GM18861 (cell line): Measurements from ENCODE around the gene MDGA2.

Experiments used
- ATAC-seq: cut with Tn5 transposase; IDR thresholded peaks from one replicate; pipeline ENCODE4 v1.9.1; 2021; ENCODE audit not compliant: unreplicated experiment

The MDGA2 gene

DNA sequence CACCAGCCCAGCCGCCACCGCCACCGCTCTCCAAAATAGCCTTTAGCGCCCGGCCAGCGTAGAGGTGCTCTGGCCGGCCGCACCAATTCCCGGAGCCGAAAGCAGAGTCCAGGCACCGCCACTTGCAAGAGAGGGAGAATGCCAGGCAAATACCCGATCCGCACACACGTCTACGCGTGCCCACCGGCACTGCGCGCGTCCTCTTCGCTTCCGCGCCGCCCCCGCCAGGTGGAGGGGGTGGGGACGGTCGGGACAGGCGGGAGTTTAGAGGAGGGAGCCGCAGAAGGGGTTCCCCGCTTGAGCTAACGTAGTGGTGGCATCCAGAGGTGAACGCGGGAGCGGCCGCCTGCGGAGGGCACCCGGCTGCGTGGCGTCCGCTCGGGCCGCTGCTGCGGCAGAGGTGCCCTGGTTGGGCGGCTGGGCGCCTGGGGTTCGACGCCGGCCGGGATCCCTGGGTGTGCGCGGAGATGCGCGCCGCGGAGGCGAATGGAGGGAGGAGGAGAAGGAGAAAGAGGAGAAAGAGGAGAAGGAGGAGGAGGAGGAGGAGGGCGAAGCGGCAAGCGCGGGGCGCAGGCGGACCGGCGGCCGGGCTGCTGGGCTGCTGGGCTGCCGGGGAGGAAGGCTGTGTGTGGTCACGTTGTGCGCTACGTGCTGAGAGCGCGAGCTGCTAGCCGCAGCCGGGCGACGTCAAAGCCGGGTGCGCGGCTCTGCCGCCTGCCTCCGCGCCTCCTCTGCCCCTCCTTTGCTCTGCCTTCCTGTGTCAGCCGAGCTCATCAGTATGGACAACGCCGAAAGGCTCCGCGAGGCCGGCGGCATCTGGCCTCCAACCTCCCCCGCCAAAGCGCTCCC, at the start of gene MDGA2:
Gene MDGA2, minus strand, starts transcription at position 140 of the 849 bp plus-strand sequence.
- no peak for ATAC-seq

DNA sequence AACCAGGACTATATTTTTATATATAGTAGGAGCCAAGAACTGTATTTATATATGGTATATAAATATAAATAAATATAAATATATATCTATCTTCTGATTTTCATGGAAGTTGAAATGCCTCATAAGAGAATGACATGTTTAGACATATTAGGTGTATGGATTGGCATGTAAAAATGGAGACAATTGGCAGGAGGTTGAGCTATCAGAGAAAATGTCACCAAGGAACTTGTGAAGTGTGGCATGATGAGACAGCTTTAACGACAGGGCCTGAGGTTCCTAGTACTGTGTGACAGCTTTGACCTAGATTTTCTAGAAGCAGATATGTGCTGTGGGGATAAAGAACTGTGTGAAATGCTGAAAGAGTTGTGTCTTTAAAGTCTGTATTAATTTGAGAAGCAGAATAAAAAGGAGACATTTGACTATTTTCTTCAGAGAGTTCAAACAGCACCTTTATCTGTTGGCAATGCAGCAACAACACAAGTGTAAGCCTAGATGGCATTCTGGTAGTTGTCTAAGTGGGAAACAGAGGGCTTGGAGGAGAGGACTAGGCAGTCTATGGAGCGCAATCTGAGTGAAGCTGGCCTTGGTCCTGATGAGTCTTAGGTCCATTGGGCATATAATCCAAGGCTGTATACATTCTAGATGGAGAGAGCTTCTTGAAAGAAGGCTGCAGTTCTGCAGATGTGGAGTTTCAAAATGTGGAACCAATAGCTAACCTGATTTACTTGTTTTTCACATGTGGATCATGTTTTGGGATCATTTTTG, 47.7 kb upstream of the MDGA2 start:
- ATAC-seq: no peak

DNA sequence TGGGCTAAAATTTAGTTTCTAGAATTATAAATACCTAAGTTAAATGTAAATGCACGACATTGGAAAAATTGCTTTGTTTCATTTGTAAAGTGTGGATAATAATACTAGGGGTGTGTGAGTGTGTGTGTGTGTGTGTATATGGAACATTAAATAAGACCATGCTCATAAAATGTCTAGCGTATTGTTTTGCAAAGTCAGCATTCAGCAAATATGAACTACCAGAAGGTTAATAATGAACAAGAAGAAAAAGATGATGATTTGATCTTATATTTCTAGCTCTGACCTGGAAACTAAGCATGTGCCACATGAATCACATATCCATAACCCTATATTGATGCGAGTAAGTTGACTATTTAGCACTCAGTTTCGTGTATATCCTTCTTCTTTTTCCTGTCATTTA, 44.9 kb upstream of the MDGA2 start:
- ATAC-seq: no peak

DNA sequence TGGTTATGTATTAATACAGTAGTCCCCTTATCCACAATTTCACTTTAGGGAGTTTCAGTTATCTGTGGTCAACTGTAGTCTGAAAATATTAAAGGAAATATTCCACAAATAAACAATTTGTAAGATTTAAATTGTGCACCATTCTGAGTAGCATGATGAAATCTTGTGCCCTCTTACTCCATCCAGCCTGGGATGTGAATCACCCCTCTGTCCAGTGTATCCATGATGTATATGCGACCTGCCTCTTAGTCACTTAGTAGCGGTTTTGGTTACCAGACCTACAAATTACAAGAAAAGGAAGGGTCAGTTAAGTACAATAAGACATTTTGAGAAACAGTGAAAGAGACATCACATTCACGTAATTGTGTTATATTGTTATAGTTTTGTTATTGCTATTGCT, 39.9 kb upstream of the MDGA2 start:
- ATAC-seq: no peak

DNA sequence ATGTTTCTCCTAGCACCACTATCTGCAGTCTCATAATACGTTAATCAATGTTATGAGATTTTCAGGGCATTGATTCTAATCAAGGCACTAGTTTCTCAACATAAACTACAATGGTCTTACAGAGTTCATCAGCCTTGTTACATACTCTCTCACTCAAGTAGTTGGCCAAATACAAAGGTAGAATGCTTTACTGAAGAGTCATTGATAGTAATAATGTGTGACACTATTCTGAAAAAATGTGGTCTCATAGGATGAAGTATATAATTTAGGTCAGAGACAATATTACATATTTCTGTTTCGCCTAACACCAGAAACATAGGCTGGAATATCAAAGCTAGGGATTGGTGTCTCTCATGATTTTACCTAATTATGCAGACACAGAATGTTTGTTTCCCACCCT, 35.2 kb upstream of the MDGA2 start:
- no peak for ATAC-seq

DNA sequence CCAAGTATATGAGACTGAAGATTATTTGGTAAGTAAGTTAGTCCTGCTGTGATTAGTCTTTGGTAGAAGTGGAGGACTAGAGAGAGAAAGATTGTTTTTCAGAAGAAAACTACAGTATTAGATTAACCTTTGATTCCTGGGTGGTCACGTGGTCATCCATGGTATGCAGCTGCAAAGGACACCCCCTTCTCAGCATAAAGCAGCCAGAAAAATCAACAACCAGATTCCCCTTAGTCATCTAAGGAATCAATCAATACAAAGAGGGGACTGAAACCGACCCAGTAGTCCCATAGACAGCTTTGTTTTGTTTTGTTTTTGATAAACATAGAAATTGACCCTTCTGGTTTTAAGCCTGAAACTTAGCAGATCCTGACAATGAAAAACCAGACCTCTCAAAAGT, 30.3 kb upstream of the MDGA2 start:
- no peak for ATAC-seq

DNA sequence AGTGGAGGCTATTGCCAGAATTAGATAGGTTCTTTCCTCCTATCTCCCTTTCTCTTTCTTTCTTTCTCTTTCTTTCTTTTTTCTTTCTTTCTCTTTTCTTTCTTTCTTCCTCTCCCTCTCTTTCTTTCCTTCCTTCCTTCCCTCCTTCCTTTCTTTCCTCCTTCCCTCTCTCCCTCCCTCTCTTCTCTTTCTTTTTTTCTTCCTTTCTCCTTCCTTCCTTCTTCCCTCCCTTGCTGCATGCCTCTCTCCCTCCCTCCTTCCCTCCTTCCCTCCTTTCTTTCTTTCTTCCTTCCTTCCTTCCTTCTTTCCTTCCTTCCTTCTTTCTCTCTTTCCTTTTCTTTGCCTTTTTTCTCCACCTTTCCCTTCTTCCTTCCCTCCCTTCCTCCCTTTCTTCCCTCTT, 16.4 kb upstream of the MDGA2 start:
- no peak for ATAC-seq

DNA sequence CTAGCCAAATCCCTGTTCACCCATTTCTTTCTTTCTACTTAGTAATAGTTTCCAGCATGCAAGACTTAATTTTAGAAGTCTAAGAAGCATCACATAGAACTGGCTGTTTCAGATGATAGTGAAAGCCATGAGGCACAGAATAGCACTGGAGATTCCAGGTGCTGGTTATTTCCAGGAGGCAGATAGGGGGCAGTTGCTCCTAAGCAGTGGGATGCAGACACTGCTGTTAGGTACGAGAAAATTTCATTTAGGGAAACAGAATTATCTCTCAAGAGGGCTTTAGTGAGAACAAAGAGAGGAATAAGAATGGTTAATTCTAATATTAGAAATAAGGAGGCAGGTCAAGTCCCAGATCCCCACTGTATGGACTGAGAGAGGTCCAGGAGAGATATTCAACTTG, 3.6 kb upstream of the MDGA2 start:
- ATAC-seq: no peak

DNA sequence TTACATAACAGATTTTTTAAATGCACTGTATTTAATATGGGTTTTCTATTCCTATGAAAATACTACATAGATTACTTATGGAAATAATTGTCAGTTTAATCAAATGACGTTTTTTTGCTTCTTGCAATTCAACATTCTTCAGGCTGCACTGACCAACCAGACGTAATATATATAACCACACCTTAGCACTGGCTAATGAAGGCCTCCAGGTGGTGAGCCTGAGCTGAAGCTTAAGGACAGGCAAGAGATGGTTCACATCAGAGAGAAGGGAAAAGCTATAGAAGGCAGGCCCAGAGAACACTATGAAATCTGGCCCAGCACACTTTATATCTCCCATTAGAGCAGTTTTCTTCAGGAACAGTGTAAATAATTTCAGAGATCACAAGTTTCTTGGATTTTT, 2.8 kb upstream of the MDGA2 start:
- ATAC-seq: no peak

DNA sequence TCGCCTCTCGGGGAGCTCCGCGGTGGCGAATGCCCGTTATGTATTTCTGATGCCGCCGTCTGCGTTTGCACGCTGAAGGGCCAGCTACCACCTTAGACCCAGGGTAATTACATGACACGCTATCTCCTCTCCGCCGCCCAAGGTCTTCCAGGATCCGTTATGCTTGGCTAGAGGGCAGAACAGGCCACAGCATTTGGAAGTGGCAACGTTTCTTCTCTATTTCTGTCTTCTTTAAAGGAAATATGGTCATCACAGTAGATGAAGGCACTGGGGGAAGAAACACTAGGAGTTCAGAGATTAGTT, 861 bp upstream of the MDGA2 start:
- ATAC-seq: no peak

DNA sequence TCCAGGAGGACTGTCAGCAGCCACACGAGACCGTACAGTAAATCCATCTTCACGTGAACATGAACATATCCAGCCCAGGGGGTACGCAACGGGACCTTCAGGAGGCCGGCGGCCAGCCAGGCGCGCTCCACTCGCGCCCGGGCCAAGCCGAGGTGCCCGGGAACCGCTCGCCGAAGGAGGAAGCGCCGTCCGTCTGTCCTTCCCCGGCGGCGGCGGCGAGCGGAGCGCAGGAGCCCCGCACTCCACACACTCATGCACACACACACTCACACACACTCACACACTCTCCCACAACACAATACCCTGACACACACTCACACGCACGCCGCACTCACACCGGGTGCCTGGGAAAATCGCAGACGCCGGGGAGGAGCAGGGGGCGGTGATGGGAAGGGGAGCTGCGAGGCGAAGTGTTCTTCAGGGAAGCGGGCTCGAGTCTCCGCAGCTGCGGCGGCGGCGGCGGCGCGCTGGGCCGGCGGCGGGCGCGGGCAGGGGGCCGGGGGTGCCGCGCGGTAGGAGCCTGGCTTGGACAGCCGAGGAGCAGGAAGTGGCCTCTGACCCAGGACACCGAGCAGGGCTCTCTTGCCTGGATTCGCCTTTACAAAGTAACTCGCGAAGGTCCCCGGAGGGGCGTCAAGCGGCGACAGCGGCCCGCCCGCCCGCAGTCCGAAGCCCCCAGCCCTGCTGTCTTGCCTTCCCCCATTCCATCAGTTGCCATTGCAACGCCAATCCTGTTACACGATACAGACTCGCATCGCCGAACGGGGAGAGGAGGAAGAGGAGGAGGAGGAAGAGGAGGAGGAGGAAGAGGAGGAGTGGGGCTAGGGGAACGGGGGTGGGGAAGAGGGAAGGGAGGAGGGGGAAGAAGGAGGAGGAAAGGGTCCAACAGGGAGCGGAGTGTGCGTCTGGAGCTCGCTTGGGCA, 601 bp downstream of the MDGA2 start:
- no peak for ATAC-seq

DNA sequence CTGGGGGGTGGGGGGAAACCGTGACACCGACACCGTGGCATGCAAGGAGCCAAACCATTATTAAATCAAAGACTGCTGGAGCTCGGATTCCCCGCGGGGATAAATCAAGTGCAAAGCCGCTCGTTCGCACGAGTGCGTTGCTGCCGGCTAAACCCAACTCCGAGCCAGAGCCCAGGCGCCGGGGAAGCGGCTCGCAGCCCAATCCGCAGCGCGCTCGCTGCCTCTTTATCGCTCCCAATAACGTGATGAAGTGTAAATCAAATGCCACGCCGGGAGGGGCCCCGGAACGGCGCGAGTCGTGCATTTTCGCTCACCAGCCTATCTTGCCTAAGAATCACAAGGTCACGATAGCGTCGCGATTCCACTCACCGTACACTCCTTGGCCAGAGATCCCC, 1.3 kb downstream of the MDGA2 start:
- no peak for ATAC-seq

DNA sequence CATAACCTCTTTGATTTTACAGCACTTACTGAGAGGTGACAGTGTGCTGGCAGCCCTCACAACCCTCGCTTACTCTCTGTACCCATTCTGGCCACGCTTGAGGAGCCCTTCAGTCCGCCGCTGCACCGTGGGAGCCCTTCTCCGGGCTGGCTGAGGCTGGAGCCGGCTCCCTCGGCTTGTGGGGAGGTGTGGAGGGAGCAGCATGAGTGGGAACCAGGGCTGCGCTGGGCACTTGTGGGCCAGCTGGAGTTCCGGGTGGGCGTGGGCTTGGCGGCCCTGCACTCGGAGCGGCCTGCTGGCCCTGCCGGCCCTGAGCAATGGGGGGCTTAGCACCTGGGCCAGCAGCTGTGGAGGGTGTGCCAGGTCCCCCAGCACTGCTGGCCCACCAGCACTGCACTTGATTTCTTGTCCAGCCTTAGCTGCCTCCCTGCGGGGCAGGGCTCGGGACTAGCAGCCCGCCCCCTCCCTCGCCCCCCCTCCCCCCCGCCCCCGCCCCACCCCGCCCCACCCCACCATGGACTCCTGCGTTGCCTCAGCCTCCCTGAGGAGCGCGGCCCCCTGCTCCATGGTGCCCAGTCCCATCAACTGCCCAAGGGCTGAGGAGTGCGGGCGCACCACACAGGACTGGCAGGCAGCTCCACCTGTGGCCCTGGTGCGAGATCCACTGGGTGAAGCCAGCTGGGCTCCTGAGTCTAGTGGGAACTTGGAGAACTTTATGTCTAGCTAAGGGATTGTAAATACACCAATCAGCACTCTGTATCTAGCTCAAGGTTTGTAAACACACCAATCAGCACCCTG, 9.9 kb downstream of the MDGA2 start:
- no peak for ATAC-seq

DNA sequence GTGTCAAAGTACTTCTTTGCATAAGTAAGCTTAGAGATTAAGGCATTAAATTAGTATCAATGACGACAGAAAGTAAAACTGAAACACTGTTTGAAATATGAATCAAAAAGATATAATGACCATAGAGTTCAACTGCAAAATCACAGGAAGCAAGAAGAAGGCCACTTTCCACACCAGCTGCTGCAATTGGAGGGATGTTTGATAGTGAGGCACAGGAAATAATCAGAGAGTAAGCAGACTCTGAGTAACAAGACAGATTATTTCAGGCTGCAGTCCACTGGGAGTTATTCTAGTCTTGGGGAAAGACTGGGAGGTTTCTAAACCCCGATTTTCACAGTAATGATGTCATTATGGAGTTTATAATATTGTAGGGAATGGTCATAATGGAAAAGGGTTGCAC, 12.9 kb downstream of the MDGA2 start:
- ATAC-seq: no peak

DNA sequence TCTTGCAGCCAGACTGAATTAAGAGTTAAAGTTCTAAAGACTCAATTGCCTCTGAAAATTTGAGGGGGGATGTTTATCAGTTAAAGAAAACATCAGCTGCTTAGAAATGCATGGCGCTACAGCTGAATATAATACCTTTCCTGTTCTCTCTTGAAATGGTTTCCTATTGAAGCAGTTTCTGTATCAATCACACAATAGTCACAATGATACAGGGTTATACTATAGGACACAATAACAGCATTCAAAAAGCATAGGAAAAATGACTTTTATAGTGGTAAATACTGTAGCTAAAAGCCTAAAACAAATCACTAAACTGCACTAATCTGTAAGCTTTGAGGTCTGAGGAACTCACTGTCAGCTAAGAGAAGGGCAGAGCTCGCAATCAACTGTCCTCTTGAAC, 15.2 kb downstream of the MDGA2 start:
- ATAC-seq: no peak

DNA sequence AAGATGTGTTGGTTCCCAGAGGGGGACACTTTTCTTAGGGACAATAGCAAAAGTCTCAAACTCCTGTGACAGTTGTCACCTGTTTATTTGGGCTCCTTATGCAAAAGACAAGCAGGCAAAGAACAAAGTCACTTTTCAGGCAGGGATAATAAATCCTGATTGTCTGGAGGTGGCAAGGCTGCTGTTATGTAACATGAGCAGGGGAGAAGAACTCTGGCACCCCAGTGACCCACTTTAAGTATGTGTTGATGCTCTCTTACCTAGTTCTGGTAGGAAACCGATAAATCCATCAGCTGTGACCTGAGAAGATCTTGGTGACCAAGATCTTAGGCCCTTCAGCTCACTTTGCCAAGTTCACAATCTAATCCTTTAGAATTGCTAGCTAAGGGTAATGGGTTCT, 17.4 kb downstream of the MDGA2 start:
- ATAC-seq: no peak

DNA sequence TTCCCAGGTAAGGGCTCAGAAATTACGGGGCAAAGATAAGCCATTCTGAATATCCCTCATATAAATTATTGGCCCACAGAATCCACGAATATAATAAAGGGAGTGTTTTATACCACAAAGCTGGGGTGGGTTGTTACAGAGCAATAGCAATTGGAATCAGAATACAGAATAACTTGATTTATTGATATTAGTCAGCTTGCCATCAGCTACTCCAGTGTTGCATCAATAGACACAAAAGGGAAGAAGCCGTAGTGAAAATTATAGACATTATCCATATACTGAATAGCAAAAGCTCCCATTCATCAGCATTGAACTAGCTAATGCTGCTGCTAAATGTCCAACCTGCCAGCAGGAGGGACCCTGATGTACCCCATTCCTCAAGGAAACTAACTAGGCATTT, 18.3 kb downstream of the MDGA2 start:
- ATAC-seq: no peak

DNA sequence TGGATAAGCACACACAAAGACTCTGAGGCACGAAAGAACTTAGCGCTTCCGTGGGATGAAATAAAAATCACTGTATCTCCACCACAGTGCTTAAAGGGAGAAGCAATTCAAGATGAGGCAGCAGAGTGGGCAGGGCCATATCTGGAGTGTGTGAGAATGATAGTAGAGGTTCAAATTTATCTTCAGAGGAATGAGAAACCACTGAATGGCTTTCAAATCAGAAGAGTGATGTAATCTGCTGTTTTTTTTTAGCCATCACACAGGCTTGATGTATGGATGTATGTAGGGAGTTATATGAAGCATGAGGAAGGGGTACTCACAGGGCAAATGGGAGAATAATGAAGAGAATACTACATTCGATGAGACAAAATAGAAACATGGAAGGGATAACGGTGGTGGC, 24.1 kb downstream of the MDGA2 start:
- no peak for ATAC-seq

DNA sequence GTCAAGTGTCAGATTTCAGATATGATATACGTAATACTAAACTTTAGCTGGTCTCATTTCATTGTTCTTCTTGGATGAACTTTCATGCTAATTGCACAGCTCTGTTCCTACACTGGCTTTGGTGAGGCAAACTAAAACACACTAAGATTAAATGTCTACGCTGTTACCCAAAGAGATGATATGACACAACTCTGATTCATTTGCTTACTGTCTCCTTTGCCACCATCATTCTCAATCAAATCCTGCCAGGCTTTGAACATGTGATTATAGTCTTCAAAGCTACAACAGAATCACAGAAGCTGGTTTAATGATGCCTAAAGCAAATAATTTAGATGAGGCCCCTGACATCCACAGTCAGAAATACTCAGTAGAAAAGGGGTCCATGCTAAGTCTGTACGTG, 37.7 kb downstream of the MDGA2 start:
- ATAC-seq: no peak

DNA sequence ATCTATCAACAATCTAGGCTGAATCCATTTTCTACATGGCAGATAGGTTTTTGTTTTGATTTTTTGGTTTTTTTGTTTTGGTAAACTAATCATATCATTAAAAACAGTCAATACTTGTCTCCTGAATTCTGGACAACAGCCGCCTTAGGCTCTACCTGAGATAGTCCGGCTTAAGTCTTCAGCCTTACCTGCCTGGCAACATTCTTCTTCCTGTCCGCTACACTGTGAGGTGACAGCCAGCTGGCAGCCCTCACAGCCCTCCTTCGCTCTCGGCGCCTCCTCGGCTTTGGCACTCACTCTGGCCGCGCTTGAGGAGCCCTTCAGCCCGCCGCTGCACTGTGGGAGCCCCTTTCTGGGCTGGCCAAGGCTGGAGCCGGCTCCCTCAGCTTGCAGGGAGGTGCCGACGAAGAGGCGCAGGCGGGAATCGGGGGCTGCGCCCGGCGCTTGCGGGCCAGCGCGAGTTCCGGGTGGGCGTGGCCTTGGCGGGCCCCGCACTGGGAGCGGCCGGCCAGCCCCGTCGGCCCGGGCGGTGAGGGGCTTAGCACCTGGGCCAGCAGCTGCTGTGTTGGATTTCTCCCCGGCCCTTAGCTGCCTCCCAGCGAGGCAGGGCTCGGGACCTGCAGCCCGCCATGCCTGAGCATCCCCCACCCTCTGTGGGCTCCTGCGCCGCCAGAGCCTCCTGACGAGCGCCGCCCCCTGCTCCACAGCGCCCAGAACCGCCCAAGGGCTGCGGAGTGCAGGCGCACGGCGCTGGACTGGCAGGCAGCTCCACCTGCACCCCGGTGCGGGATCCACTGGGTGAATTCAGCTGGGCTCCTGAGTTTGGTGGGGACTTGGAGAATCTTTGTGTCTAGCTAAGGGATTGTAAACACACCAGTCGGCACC, 49.0 kb downstream of the MDGA2 start:
- ATAC-seq: no peak
